HG03060 (cell line): ENCODE data around the gene MED8.
"Not testable (repeated sequence)": the region's sequence is repeated elsewhere in the genome, so short reads cannot be mapped to it uniquely, and the experiment has no call there.

Experiments used
- ATAC-seq: cut with Tn5 transposase; IDR thresholded peaks from one replicate; pipeline ENCODE4 v1.9.1; 2021; ENCODE audit warnings: low read depth, moderate number of reproducible peaks; ENCODE audit not compliant: unreplicated experiment

Gene MED8

DNA sequence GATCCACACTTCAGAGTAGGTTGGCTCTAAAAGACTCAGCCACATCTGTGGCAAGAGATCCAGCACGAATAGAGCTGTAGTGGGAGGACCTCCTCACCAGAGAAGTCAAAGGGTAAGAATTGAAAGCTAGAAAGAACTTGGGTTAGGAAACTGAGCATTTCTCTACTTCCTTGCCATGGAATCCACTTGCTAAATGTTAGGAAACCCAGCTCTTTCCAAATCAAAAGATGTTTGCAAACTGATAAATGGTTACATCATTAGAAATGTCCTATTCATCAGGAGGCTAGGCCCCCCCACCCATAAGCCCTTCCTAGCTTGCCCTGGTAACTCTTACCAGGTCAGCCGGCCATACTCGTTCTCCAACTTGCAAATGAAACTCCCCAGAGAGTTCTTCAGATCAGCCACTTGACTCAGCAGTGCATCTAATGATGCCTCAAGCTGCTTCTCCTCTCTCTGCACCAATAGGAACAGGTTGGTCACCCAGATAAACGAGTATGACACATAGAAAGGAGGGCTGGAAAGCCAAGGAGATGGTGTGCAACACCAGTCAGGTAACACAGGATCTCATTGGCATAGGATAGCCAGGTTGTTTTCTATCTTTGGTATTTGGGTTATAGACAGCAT is 1.5 kb downstream of the MED8 start:
- ATAC-seq = no peak

DNA sequence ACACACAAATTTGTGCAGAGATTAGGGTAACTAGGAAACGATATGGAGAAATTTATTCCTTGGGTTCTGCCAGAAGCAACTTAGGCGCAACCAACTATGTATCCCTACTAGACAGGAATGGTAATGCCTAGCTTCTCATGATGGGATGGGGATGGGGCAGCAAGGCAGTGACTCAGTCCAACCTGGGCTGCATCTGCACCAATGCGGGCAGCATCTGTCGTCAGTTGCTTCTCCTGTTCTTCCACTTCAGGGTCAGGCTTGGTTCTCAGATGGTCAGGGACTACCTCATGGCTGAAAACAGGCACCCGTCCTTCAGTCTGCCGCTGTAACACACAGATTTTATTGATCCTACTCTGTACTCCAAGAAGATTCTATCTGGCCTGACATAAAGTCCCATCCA is 2.9 kb downstream of the MED8 start:
- no peak for ATAC-seq

- no peak for ATAC-seq
These were observed 6.2 kb downstream of the MED8 start for GRCh38 chr1:43383449-43383848.

DNA sequence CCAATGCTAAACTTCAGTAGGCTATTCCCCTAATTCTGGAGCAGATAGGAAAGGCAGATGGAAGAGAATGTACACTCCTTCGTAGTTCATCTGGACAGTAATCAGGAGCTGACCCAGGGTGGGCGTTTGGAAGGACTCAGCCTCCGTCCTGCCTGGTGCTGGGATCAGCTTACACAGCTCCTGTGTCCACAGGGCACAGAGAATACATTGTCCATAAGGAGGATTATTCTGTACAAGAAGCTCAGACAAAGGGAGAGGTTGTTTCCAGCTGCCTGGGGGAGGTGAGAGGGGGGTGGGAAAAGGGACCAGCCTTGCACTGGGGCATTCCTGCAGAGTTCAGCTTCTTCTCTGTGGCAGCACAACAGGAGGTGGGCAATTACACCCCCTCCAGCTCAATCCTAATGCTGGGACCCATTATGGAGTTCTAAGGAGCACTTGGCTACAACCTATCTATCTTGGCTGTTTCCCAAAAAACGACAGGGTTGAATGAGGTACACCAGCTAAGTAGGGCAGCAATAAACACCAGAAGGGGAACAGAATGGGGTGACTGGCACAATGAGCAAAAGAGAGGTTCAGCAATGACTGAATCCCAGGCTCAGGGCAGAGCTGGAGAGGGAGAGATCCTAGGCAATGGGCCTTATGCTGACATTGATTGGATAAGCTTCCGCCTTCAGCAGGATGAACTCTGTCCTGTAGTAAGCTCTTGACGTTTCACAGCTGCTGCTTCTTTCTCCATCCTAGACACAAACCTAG is 7.4 kb downstream of the MED8 start:
- no peak for ATAC-seq

- ATAC-seq = no peak
These were observed 8.0 kb downstream of the MED8 start for GRCh38 chr1:43381612-43382011.

- ATAC-seq = no peak
These were observed 10.1 kb downstream of the MED8 start for GRCh38 chr1:43379476-43379875.

- no peak for ATAC-seq
These were observed 11.8 kb downstream of the MED8 start for GRCh38 chr1:43377831-43378230.

GRCh38 chr1:43376723-43377235 is 12.8 kb downstream of the MED8 start:
- ATAC-seq = no peak

GRCh38 chr1:43373066-43373940 is 16.3 kb downstream of the MED8 start:
- ATAC-seq = no peak

DNA sequence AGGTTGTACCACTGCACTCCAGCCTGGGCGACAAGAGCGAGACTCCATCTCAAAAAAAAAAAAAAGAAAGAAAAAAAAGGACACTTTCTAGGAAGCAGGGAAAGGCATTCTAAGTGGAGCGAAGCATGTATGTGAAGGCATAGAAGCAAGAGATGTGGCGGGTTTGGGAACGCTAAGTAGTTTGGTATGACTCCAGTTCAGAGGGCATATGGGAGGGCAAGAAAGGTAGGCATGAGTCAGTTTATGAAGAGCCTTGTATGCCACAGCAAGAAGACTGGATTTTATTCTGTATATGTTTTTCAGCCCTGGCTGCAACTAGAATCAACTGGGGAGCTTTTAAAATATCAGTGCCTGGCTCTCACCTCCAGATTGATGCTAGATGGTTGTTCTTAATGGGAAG is 17.4 kb downstream of the MED8 start:
- ATAC-seq = no peak

DNA sequence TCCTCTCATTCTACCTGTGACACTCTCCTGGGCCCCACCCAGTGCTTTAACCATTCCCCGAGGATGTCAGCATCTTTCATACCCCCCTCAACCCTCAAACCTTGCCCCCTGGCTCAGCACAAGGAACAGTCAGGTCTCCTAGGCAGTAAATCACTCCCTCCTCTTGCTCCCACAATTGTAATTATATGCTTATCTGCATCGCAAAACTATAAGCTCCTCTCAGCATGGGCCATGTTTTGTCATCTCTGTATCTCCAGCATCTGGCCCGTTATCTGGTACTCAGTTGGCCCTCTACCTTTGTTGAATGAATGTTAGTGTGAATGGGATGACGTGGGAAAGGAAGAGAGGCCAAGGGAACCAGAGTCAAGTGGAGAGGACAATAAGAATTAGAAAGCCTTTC is 19.0 kb downstream of the MED8 start:
- no peak for ATAC-seq

GRCh38 chr1:43369779-43370178 is 19.8 kb downstream of the MED8 start:
- ATAC-seq = not testable (repeated sequence)

GRCh38 chr1:43368646-43369020 is 21.0 kb downstream of the MED8 start:
- ATAC-seq = no peak

DNA sequence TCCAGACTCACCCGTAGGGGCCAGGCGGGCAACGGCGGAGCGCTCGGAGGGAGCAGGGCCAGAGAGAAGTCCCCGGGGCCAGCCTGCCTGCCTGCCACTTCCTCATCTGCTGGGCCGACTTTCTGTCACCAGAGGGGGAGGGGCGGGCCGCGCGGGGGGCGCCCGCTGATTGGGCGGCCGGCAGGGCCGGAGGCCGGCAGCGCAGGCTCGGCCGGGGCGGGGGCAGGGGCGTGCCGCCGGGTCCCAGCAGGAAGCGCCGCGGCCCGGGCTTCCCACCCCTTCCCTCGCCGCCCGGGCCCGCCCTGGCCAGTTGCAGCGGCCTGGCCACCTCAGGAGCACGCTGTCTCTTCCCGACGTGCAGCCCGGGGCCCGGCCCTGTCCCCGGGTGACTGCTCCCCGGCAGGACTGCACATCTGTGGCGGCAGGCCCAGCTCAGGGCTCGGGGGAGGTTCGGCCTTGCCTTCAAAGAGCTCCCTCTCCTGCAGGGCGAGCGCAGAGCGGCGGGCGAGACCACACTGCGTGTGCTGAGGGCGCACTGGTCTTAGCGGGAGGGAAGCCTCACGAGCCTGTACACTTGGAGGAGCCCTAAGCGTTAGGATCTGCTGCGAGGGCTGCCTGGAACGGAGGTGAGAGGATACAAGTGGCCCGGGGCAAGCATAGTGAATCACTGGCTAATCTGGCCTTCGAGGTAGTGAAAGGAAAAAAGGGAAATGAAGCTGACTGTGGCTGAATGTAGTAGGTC is 21.5 kb downstream of the MED8 start, which contains the start of gene ELOVL1:
Gene ELOVL1 (minus strand): TSS at position 108 of the 742 bp plus-strand sequence. CDS start 2,402 bp downstream, outside the sequence.
- ATAC-seq = peak; percentile 40

DNA sequence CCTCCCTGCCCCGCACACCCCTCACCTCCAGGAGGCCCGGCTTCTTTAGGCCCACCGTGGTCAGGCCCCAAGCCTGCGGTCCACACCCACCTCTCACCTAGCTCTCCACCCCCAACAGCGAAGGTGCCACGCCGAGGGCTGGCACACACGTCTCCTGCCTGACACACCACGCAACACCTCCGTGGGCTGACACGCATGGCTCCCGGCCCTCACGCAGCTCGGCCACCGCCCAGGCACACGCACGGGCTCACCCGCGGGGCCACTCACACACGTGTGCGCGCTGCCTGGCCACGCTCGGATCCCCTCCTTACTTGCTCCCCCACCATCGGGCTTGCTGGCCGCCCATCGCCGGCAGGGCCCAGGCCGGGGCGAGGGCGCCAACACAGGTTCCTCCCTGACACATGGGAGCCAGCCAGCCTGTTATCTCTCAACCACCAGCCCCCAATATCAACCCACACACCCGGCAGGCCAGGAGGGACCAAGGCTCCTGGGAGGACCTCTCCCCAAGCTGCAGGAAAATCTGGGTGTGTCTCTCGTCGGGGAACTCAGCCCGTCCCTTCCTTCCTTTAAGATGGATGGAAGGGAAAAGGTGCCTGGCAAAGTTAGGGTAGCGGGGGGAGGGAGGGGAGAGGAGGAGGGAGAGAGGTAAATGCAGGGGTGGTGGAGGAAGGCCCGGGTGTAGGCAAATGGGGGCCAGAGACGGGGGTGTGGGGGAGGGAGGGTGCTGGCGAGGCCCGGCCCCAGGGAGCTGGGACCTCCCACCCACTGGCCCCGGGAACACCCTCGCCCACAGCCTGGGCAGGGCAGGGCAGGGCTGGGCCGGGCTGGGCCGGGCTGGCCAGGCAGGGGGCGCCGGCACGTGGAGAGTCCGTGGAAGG is 22.3 kb downstream of the MED8 start:
- no peak for ATAC-seq

GRCh38 chr1:43366601-43367025 is 23.0 kb downstream of the MED8 start:
- ATAC-seq = no peak

DNA sequence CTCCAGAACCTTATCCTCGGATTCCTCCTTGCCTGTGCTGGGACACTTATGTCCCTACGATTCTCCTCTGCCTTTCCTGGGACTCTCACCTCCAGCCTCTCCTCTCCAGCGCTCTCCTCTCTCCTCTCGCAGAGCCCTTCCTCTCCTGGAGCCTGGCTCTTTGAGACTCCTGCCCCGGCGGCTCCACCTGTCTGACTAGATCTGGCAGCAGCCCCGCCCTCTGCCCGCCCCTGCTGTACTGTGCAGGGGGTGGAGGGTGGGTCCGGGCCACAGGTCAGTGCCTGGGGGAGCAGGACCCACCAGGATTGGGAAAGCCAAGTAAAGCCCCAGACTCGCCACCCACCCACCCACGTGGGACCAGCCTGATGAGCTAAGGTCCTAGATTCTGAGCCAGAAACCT is 23.4 kb downstream of the MED8 start:
- ATAC-seq = no peak

GRCh38 chr1:43365678-43366077 is 23.9 kb downstream of the MED8 start:
- ATAC-seq = no peak

GRCh38 chr1:43363935-43364525 is 25.6 kb downstream of the MED8 start:
- ATAC-seq = no peak
